ENCODE results near the gene SNCA. TPM values are rescaled to one million over a fixed set of nuclear protein-coding genes. Genes with fewer than 3 reads are reported as not detected.

SNCA gene
- polyA plus RNA-seq, 1 donor, result 26.0 TPM

GRCh38 chr4:89739311-89739988, 97.5 kb downstream of the SNCA start:
- no peak for DNase-seq
- Histone ChIP-seq H3K9me3 (ENCODE audit: control insufficient read depth, low read depth, low read length) (no peaks in the 10 kb centered on the region), H3K36me3 (ENCODE audit: control insufficient read depth, insufficient read depth, low read length) (no peaks in the 10 kb centered on the region), H3K4me3 (ENCODE audit: low read length) (no peak overlapping the region), H3K4me1 (ENCODE audit: control insufficient read depth, insufficient read depth, low read length) (no peaks in the 10 kb centered on the region), H3K27me3 (ENCODE audit: control insufficient read depth, insufficient read depth, low read length) (no peaks in the 10 kb centered on the region), H3K27ac (ENCODE audit: low read length) (no peak overlapping the region)
- WGBS (ENCODE audit: insufficient coverage, low lambda C conversion rate), result 93% methylated on average over 4 of the region's 4 CpGs

- no peak overlapping the region for H3K27ac ChIP-seq (ENCODE audit: low read length)
- no peaks in the 10 kb centered on the region for H3K4me1 ChIP-seq (ENCODE audit: control insufficient read depth, insufficient read depth, low read length)
- H3K4me3 ChIP-seq (ENCODE audit: low read length), result no peak overlapping the region
- whole genome bisulfite sequencing (ENCODE audit: insufficient coverage, low lambda C conversion rate), result 40% methylated on average over 1 of the region's 2 CpGs
- DNase-seq, result no peak
- no peaks in the 10 kb centered on the region for H3K9me3 ChIP-seq (ENCODE audit: control insufficient read depth, low read depth, low read length)
- H3K27me3 ChIP-seq (ENCODE audit: control insufficient read depth, insufficient read depth, low read length), result no peaks in the 10 kb centered on the region
- H3K36me3 ChIP-seq (ENCODE audit: control insufficient read depth, insufficient read depth, low read length), result no peaks in the 10 kb centered on the region
Observed at GRCh38 chr4:89737888-89738287, 99.1 kb downstream of the SNCA start.

- Histone ChIP-seq H3K27ac (ENCODE audit: low read length) (no peak overlapping the region), H3K4me1 (ENCODE audit: control insufficient read depth, insufficient read depth, low read length) (no peaks in the 10 kb centered on the region), H3K27me3 (ENCODE audit: control insufficient read depth, insufficient read depth, low read length) (no peaks in the 10 kb centered on the region), H3K9me3 (ENCODE audit: control insufficient read depth, low read depth, low read length) (no peaks in the 10 kb centered on the region), H3K4me3 (ENCODE audit: low read length) (no peak overlapping the region), H3K36me3 (ENCODE audit: control insufficient read depth, insufficient read depth, low read length) (no peaks in the 10 kb centered on the region)
- WGBS (ENCODE audit: insufficient coverage, low lambda C conversion rate), result no CpG with 5 or more reads among the region's 3 CpGs
- DNase-seq, result no peak
Observed at GRCh38 chr4:89733946-89734345, 103.0 kb downstream of the SNCA start.

- Histone ChIP-seq H3K27ac (ENCODE audit: low read length) (no peak overlapping the region), H3K4me1 (ENCODE audit: control insufficient read depth, insufficient read depth, low read length) (no peaks in the 10 kb centered on the region), H3K27me3 (ENCODE audit: control insufficient read depth, insufficient read depth, low read length) (no peaks in the 10 kb centered on the region), H3K9me3 (ENCODE audit: control insufficient read depth, low read depth, low read length) (no peaks in the 10 kb centered on the region), H3K4me3 (ENCODE audit: low read length) (no peak overlapping the region), H3K36me3 (ENCODE audit: control insufficient read depth, insufficient read depth, low read length) (no peaks in the 10 kb centered on the region)
- DNase-seq, result no peak
Observed at GRCh38 chr4:89727238-89727637, 109.7 kb downstream of the SNCA start.

- Histone ChIP-seq H3K4me3 (ENCODE audit: low read length) (no peak overlapping the region), H3K9me3 (ENCODE audit: control insufficient read depth, low read depth, low read length) (no peaks in the 10 kb centered on the region), H3K4me1 (ENCODE audit: control insufficient read depth, insufficient read depth, low read length) (no peaks in the 10 kb centered on the region), H3K36me3 (ENCODE audit: control insufficient read depth, insufficient read depth, low read length) (no peaks in the 10 kb centered on the region), H3K27ac (ENCODE audit: low read length) (no peak overlapping the region), H3K27me3 (ENCODE audit: control insufficient read depth, insufficient read depth, low read length) (no peaks in the 10 kb centered on the region)
- DNase-seq, result no peak
- WGBS (ENCODE audit: insufficient coverage, low lambda C conversion rate), result 80% methylated on average over 1 of the region's 5 CpGs
Observed at GRCh38 chr4:89725268-89725667, 111.7 kb downstream of the SNCA start.

GRCh38 chr4:89724716-89725115, 112.2 kb downstream of the SNCA start:
- DNase-seq, result no peak
- no peak overlapping the region for H3K27ac ChIP-seq (ENCODE audit: low read length)
- H3K36me3 ChIP-seq (ENCODE audit: control insufficient read depth, insufficient read depth, low read length), result no peaks in the 10 kb centered on the region
- no peak overlapping the region for H3K4me3 ChIP-seq (ENCODE audit: low read length)
- no peaks in the 10 kb centered on the region for H3K4me1 ChIP-seq (ENCODE audit: control insufficient read depth, insufficient read depth, low read length)
- H3K27me3 ChIP-seq (ENCODE audit: control insufficient read depth, insufficient read depth, low read length), result no peaks in the 10 kb centered on the region
- 83% methylated on average over 1 of the region's 2 CpGs for WGBS (ENCODE audit: insufficient coverage, low lambda C conversion rate)
- H3K9me3 ChIP-seq (ENCODE audit: control insufficient read depth, low read depth, low read length), result no peaks in the 10 kb centered on the region

- DNase-seq, result no peak
- WGBS (ENCODE audit: insufficient coverage, low lambda C conversion rate), result 83% methylated on average over 1 of the region's 5 CpGs
- H3K36me3 ChIP-seq (ENCODE audit: control insufficient read depth, insufficient read depth, low read length), result no peaks in the 10 kb centered on the region
- H3K27me3 ChIP-seq (ENCODE audit: control insufficient read depth, insufficient read depth, low read length), result no peaks in the 10 kb centered on the region
- H3K9me3 ChIP-seq (ENCODE audit: control insufficient read depth, low read depth, low read length), result no peaks in the 10 kb centered on the region
- no peak overlapping the region for H3K4me3 ChIP-seq (ENCODE audit: low read length)
- no peak overlapping the region for H3K27ac ChIP-seq (ENCODE audit: low read length)
- no peaks in the 10 kb centered on the region for H3K4me1 ChIP-seq (ENCODE audit: control insufficient read depth, insufficient read depth, low read length)
Observed at GRCh38 chr4:89723096-89723495, 113.9 kb downstream of the SNCA start.

- Histone ChIP-seq H3K27me3 (ENCODE audit: control insufficient read depth, insufficient read depth, low read length) (no peaks in the 10 kb centered on the region), H3K27ac (ENCODE audit: low read length) (no peak overlapping the region), H3K4me1 (ENCODE audit: control insufficient read depth, insufficient read depth, low read length) (no peaks in the 10 kb centered on the region), H3K36me3 (ENCODE audit: control insufficient read depth, insufficient read depth, low read length) (no peaks in the 10 kb centered on the region), H3K4me3 (ENCODE audit: low read length) (no peak overlapping the region), H3K9me3 (ENCODE audit: control insufficient read depth, low read depth, low read length) (no peaks in the 10 kb centered on the region)
- no peak for DNase-seq
- no CpG with 5 or more reads among the region's 2 CpGs for WGBS (ENCODE audit: insufficient coverage, low lambda C conversion rate)
Observed at GRCh38 chr4:89722517-89722916, 114.4 kb downstream of the SNCA start.

- no peak overlapping the region for H3K4me3 ChIP-seq (ENCODE audit: low read length)
- H3K36me3 ChIP-seq (ENCODE audit: control insufficient read depth, insufficient read depth, low read length), result no peaks in the 10 kb centered on the region
- DNase-seq, result no peak
- no peaks in the 10 kb centered on the region for H3K27me3 ChIP-seq (ENCODE audit: control insufficient read depth, insufficient read depth, low read length)
- 70% methylated on average over 2 of the region's 2 CpGs for WGBS (ENCODE audit: insufficient coverage, low lambda C conversion rate)
- no peak overlapping the region for H3K27ac ChIP-seq (ENCODE audit: low read length)
- H3K9me3 ChIP-seq (ENCODE audit: control insufficient read depth, low read depth, low read length), result no peaks in the 10 kb centered on the region
- no peaks in the 10 kb centered on the region for H3K4me1 ChIP-seq (ENCODE audit: control insufficient read depth, insufficient read depth, low read length)
Observed at GRCh38 chr4:89720981-89721380, 116.0 kb downstream of the SNCA start.

- no peaks in the 10 kb centered on the region for H3K9me3 ChIP-seq (ENCODE audit: control insufficient read depth, low read depth, low read length)
- no peaks in the 10 kb centered on the region for H3K4me1 ChIP-seq (ENCODE audit: control insufficient read depth, insufficient read depth, low read length)
- WGBS (ENCODE audit: insufficient coverage, low lambda C conversion rate), result 93% methylated on average over 4 of the region's 7 CpGs
- H3K4me3 ChIP-seq (ENCODE audit: low read length), result no peak overlapping the region
- DNase-seq, result no peak
- no peaks in the 10 kb centered on the region for H3K27me3 ChIP-seq (ENCODE audit: control insufficient read depth, insufficient read depth, low read length)
- H3K27ac ChIP-seq (ENCODE audit: low read length), result no peak overlapping the region
- H3K36me3 ChIP-seq (ENCODE audit: control insufficient read depth, insufficient read depth, low read length), result no peaks in the 10 kb centered on the region
Observed at GRCh38 chr4:89719536-89720090, 117.3 kb downstream of the SNCA start.

GRCh38 chr4:89716893-89717292, 120.1 kb downstream of the SNCA start:
- no peak overlapping the region for H3K27ac ChIP-seq (ENCODE audit: low read length)
- no peaks in the 10 kb centered on the region for H3K36me3 ChIP-seq (ENCODE audit: control insufficient read depth, insufficient read depth, low read length)
- no peak for DNase-seq
- 80% methylated on average over 2 of the region's 6 CpGs for WGBS (ENCODE audit: insufficient coverage, low lambda C conversion rate)
- H3K4me3 ChIP-seq (ENCODE audit: low read length), result no peak overlapping the region
- H3K27me3 ChIP-seq (ENCODE audit: control insufficient read depth, insufficient read depth, low read length), result no peaks in the 10 kb centered on the region
- H3K9me3 ChIP-seq (ENCODE audit: control insufficient read depth, low read depth, low read length), result no peaks in the 10 kb centered on the region
- H3K4me1 ChIP-seq (ENCODE audit: control insufficient read depth, insufficient read depth, low read length), result no peaks in the 10 kb centered on the region
